Measurements from ENCODE around the gene FARP1.
"Not testable (repeated sequence)": the region's sequence is repeated elsewhere in the genome, so short reads cannot be mapped to it uniquely, and the experiment has no call there.

Gene FARP1

DNA sequence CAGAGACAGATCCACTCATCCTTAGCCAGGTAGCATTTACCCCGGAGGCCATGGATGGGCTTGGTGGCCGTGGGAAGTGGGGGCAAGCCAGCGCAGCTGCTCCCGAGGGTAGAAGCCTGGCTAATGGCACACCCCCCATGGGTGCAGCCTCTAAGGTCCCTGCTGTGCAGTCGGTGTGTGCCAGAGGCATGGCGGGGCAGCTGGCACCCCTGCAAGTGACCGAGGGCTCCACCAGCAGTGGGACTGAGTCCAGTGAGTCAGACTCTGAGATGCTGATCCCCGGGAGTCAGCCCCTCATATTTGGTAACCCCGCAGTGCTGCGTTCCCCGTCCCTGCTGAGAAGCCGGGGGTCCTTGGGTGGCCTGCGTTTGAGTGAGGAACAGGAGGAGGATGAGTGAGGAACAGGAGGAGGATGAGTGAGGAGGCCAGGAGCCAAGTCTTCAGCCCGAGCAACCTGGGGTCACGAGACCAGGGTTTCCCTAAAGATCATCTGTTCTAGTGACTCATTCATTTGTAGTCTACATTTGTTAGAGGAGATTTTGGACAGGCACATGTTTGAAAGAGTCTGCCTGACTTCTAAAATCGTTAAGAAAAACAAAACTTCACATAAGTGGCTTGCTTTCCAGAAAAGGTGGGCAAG lies 253.3 kb downstream of the FARP1 start:
- no peak for DNase-seq (ENCODE audit: low spot score)

DNA sequence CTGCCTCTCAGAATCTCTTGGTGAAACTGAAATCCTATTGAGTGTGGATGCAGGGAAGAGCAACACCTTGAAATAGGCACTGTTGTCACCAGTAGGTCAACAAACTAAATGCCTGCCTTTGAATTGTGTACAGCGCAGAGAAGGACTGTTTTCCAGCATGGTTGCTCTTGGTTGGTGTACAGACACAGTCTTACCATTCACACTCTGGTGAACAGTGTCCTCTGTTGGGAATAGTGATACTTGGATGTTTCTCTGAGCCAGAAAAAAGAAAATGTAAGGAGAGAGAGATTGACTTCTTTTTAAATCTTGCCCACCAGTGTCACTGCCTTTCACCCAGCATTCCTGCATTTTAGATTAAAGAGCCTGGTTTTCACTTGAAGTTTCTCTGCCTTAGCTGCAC lies 254.3 kb downstream of the FARP1 start:
- DNase-seq (ENCODE audit: low spot score): no peak

DNA sequence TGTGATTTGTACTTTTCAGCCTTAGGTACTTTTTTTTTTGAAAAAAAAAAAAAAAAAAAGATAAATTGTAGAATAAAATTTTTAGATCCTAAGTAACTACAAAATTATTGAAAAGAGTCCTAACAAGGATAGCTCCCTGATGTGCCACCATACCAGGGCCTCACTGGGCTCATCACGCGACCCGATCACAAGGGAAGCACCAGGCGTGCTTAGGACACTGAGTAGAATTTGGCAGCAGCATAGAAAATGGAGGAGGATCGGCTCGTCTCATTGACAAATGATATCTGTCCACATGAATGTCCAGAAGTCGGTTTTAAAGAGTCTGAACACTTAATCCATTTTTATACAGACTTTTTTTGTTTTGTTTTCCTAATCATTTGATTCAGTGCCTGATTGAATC lies 255.0 kb downstream of the FARP1 start:
- DNase-seq (ENCODE audit: low spot score): no peak

DNA sequence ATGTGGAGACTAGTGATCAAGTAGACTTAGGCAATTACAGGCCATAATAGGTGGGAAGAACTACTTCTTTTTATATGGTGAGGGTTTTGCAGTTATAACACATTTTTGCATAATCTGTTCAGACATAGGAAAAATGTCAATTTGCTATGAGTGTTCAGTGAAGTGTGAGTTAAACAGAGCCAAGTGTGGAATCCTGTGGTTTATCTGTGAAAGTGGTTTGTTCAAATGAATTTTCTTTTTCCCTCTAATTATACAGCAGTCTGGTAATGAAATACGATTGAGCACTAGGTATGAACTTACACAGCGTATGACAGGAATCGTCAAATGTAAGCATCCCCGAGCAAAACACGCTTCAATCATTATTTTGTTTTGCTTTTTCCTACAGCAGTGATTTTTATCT lies 255.7 kb downstream of the FARP1 start:
- no peak for DNase-seq (ENCODE audit: low spot score)

DNA sequence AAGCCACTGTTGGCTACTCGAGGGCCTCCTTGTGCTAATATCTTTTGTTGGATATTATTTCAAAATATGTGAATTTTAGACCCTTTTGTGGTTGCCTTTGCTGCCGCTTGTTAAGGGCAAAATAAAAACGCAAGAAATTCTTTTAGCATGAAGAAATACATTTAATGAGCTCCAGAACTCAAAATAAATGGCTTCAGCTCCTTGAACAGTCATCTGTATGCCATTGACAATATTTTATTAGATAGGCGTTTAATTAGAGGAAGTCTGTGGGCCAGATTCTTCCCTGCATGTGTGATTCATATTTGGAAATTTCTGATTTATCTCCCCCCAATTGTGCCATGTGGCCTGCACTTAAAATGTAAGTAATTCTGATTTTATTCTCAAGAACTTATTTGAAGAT lies 256.9 kb downstream of the FARP1 start:
- DNase-seq (ENCODE audit: low spot score): no peak

DNA sequence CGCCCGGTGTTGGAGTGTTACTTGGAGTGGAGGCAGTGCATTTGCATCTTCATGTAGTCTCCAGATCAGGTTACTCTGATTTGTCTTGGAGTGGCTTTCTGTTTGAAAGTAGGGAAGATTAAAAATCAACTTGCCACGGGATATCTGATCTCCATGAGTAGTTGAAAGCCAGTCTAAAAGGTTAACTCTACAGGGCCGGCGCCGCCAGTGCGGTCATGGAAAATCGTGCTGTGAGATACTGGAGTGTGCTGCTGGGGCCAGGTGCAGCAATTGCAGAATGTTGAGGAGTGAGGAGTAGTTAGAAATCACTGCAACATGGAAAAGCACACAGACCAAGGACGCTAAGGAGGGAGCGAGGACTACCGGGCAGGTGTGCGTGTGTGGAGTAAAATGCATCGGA lies 259.0 kb downstream of the FARP1 start:
- DNase-seq (ENCODE audit: low spot score): no peak

DNA sequence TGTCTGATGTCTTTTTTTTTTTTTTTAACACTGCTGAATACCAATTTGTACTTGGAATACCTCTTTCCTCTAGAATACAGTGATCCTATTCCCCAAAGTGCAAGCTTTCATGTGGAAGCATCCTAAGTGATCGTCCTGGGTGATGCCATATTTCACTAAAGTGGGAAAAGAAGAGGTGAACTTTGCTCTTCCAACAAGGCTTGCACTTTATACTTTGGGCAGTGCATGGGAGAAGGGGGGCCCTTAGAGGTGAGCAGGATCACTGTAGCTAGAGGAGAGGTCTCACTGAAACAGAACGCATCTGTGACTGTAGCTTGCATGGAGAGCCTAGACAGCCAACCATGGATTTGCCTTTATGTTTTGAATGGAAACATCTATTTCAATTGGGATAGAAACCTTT lies 260.2 kb downstream of the FARP1 start:
- DNase-seq (ENCODE audit: low spot score): no peak

DNA sequence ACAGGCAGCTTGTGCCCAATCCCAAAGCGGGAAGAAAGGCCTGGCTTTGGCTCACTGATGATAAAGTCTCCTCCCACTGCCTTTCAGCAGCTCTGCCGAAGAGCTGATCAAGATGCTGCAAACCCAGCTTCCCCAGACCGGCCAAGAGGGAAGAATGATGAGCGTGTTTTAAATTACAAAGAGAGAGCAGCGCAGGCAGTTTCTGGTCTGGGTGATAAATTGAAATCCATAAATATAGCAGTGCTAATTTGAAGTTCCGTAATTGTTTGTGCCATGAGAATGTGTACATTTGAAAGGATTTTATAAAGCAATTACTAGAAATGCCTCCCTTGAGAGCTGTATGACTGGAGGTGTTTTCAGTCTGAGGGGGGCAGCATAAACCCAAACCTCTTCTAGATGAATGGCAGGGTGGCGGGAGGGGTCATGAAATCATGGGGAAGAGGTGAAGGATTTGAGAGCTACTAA lies 262.2 kb downstream of the FARP1 start:
- DNase-seq (ENCODE audit: low spot score): peak; percentile 44

DNA sequence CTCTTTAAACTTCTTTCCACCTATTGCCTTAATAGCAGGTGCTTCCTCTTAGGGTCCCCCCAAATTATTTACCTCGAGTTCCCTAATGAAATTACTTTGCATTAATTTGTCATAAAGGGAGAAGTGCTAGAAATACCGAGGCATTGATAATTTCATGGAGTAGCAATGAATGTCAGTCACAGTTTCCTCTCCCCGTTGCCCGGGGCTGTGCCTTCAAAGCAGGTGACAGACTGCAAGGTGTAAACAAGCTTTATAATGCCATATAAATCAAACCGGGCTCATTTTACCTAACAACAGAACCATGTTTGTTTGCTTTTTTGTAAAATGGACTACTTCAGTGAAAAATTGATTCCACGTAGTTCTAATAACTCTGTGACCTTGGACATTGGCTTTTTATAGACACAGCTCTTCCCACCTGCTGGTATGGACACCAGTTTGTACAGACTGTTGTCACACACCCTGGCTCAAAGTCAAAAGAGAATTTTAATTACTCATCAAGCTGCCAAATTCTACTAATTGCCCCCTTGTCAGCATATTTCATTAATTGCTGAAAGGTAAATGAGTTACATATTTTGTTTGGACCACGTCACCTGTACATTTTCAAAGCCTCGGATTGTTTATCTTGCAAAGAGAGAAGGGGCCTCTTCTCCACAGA lies 262.9 kb downstream of the FARP1 start:
- DNase-seq (ENCODE audit: low spot score): peak; percentile 14

DNA sequence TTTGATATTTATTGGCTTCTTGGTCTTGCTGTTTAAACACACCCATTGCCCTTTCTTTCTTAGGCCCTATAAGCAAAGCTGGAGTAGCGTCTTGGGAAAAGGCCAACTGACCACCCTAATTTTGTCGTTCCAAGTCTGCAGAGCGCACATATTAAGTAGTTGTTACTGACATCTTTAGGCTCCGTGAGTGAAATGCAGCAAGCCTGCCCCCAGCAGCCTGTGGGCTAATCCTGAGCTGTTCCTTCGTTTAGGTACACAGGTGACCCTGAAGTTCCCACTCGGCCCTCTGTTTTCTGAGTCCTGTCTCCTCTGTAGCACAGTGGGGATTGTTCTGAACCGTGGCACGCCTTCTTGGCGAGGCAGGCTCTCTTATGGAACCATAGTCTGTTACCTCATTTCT lies 263.5 kb downstream of the FARP1 start:
- no peak for DNase-seq (ENCODE audit: low spot score)

DNA sequence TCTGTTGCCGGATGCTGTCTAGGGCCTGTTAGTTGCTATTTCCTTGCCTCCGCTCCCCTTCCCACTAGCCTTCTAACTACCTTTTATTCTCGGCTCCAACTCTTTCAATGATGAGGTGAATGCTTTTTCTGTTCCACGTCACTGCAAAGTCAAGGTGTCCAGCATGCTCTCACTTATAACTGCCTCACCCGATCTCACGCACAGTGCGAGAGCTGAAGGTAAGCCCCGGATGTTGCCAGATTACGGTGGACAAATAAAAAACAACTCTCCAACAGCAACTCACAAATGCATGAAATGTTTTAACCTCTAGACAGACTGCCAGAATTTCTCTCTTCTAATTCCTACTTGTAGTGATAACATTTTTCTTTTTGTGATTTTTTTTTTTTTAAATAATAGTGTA lies 264.1 kb downstream of the FARP1 start:
- DNase-seq (ENCODE audit: low spot score): no peak

DNA sequence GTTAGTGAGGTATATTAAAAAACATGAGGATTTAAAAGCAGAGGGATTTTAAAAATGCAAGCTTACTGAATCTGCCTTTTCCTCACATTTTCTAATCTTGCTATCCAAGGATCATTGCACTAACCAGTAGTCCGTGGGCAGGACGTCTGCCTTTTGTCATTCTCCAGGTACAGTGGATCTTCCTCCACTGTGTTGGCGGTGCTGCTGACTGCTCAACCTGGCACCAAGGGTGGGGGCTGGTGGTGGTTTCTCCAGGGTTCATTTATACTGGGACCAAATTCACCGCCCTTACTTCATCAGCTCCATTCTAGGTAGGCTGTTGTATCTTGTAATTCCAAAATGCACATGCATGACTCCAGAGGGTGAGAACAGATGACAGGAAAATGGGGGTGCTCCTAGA lies 264.7 kb downstream of the FARP1 start:
- no peak for DNase-seq (ENCODE audit: low spot score)

DNA sequence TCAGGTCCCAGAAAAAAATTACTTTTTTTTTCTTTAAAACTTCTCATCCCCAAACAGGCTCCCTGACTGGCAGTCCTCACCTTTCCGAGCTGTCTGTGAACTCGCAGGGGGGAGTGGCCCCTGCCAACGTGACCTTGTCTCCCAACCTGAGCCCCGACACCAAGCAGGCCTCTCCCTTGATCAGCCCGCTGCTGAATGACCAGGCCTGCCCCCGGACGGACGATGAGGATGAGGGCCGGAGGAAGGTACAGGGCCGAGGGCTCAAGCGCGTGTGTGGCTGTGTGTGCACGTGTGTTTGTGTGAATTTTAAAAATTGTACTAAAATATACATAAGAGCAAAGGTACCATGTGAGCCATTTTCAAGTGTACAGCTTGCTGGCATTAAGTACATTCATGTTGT lies 266.4 kb downstream of the FARP1 start:
- DNase-seq (ENCODE audit: low spot score): no peak

DNA sequence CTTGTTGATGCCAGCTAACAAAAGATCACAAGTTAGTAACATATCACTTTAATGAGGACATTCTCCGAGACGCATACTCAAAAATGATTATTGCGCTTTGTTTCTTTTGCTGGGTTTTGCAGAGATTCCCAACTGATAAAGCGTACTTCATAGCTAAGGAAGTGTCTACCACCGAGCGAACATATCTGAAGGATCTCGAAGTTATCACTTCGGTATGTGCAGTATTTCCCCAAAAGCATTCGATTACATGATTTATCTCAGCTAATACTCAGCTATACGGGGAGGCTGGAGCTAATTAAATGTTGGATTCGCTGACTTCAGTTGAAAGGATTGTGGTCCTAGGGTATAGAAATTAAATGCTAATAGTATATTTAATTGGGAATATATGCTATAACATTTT lies 267.7 kb downstream of the FARP1 start:
- DNase-seq (ENCODE audit: low spot score): no peak

DNA sequence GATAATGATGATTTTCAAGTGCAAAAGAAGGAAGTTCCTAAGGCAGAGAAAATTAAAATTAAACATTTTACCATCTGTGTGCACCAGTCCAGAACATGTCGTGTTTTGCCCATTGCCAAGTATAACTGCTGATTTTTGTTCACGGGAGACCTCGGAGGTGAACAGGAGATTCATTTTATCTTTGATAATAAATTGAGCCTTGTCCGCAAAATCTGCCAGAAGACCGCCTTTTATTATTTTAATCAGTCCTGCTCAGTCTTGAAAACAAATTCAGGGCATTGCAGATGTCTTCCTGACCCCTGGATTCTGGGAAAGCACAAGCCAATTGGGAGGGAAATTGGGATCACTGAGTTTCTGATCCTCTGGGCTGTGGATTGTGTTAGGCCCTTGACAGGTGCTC lies 268.1 kb downstream of the FARP1 start:
- DNase-seq (ENCODE audit: low spot score): no peak

DNA sequence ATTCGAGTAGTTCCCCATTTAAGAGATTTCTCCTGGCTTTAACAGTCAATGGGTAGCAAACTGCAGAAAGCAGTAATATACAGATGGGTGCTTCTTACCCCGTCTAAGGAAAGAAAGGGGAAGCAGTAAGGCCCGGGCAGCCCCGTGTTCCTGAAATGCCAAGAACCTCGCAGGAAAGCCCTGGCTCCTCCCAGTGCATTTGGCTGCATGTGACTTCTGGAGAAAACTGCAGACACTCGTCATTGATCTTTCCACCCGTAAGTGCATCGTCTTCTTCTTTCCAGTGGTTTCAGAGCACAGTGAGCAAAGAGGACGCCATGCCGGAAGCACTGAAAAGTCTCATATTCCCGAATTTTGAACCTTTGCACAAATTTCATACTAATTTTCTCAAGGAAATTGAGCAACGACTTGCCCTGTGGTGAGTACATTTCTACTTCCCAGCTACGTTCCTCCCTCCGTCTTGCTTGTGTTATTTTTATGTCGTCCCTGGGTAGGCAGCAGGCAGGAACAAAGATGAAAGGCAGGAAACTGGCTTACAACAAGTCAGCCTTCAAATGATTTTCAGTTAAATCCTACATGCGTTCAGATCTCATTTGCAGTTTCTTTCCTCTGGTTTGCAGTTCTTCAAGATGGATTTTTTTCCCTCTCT lies 268.8 kb downstream of the FARP1 start:
- DNase-seq (ENCODE audit: low spot score): no peak

DNA sequence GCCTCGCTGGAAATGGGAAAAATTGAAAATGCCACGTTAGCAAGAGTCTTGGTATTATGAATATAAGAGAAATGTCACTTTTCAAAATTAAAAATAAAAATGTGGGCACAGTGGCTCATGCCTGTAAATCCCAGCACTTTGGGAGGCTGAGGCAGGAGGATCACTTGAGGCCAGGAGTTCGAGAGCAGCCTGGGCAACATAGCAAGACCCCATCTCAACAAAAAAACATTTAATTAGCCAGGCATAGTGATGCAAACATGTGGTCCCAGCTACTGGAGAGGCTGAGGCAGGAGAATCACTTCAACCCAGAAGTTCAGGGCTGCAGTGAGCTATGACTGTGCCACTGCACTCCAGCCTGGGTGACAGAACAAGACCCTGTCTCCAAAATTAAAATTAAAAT lies 270.4 kb downstream of the FARP1 start:
- not testable (repeated sequence) for DNase-seq (ENCODE audit: low spot score)

DNA sequence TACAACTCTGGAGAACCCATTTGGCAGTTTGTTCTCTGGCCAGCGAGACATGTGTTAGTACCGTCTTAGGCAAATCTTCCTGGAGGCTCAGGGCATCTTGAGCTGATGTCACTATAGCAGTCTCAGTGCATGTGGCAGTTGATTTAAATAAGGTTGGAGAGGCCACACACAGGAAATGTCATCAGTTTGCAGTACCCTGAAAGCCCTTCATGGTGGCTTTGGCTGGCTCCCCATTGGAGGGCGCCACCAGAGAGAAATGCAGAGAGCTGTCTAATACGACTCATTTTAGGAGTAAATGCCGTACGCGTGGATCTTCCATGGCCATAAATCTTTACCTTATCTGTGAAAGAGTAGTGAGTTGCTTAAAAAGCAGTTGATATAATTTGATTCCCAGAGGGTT lies 270.9 kb downstream of the FARP1 start:
- no peak for DNase-seq (ENCODE audit: low spot score)

DNA sequence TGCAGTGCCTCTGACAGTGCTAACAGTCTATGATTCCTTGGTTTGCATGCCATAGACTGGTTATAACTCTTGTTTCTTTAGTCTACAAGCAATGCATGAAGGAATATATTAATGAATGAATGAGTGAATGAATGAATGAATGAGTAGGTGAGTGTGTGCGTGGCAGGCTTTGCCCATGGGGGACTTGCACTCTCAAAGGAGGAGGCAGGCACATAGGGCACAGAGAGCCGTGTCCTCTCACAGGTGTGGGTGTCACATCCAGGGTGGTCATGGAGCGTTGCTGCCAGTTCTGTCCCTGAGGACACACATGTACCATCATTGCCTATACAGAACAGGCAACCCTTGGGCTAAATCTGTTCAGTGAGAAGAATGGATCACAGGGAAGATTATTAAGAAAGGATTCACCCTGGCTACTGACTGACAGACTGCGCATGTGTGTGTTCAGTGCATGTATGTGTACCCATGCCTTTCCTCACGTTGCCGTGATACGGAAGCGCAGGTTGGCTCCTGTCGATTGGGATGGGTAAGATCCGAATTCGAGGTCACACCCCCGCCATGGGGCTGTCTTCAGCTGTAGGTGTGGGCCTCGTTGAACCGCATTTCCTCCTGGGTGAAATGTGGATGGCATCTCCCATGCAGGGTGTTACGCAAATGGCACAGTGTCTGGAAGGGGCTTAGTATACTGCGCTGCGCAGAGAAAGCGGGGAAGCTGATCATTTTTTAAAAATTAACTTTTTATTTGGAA lies 272.6 kb downstream of the FARP1 start:
- DNase-seq (ENCODE audit: low spot score): no peak

DNA sequence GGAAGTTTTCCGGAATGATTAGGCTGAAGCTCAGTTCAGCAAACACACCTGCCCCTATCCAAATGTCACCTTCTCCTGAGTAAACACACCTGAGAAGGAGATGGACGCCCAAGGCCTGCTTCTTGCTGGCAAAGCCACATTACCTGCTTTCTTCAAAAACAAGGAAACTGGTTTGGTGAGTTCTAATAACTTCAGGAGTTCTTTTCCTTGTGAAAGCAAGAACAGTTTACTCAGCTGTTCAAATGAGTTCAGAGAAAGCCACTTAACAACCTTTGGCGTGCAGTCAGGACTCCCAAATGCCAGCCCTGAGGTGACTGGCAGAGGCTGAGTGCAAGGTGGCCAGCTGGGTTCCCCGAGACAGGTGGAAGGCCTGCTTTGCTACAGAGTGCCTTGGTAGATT lies 273.5 kb downstream of the FARP1 start:
- no peak for DNase-seq (ENCODE audit: low spot score)

DNA sequence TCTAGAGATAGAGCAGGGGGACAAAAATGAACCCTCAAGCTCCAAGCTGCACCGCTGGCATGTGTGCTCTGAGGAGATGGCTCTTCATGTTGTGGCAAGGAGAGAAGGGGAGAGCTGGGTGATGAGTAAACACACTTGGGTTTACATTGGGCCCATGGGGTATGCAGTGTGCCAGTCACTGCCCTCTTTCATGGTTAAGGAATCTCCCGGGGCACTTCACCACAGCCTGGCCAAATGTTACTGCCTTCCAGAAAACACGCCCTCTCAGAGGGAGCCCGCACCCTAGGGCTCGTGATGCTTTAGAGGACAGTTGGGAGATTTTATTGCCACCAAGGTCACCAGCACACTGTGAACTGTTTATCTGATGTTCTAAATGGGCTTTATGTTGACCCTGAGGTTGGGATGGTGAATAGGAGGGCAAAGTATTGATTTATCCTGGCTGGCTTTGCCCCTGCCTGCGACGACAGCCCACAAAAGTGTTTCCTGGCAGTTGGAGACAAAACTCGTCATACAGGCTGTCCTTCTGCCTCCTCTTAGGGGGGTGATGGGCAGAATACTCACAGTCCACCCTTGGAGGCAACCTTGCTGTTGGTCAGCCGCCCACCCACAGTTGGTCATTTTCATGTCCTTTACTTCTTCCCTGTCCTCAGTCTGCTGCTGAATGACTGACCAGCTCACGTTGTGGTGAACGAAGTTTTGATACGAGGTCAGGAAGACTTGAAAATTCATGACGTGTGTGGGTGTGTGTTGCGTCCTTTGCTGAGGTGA lies 277.1 kb downstream of the FARP1 start:
- DNase-seq (ENCODE audit: low spot score): no peak

DNA sequence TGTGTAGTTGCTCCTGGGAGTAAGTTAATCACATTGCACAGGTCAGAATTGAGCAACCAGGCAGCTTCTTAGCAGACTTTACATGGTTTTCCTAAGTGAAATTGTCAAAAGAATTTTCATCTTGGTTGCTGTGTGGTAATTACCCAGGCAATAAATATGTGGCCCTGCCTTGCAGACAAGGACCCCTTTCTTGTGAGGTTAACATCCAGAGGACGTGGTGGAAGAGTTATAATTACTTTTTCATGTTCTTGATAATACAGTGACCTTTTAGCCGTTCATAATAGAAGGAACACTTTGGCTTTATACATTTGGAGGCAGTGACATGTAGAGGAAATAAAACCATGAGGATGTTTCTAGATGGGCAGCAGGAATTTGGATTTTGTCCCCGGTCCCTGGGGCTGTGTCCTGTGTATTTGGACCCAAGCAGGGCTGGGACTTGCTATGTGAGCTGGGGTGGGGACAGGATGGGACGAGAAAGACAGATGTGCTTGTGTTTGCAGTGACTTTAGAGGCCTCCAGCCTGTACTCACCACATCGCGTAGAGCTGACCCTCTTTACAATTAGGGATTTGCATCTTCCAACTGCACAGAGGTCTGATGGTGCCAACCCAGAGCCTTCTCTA lies 277.8 kb downstream of the FARP1 start:
- DNase-seq (ENCODE audit: low spot score): no peak

All from cerebellar cortex (tissue), 1 donor.